HG02943 (cell line): ENCODE data around the gene RBMS1.

ENCODE experiments used
- ATAC-seq: cut with Tn5 transposase; IDR thresholded peaks from one replicate; pipeline ENCODE4 v1.9.1; 2021; ENCODE audit warnings: mild to moderate bottlenecking, low read depth, moderate library complexity; ENCODE audit not compliant: unreplicated experiment

RBMS1 gene

DNA sequence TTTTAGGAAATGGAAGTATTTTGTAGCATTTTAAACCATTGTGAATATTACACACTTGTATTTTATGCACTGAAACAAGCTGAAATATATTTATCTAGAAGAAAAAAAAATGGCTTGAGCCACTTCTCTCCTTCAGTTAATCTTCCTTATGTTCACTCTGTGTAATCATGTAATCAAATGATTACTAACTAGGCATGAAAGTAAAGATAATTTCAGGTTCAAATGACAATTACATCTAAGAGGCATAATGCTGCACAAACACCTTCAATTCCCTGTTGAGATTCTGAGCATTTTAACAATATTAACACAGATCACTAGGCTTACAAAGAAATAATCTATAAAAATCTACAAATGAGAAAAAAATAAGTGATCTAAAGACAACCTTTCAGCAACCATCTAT, 173.9 kb downstream of the RBMS1 start:
- ATAC-seq = no peak

DNA sequence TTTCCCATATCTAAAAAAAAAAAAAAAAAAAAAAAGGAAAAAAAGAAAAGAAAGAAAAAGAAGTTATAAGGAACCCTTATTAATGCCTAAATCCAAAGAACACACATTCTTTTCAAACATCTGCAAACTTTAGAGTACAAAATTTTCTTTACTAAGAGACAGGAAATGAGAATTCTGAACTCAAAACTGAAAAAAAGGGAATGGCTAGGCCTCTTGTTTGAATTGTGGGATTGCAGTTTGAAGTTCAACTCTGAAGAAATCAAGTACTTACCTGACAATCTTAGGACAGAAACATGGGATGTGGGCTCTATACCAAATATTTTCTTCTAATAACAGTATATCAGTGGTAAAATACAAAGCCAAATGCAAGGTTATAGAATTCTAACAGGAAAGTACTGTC, 175.4 kb downstream of the RBMS1 start:
- ATAC-seq = no peak

DNA sequence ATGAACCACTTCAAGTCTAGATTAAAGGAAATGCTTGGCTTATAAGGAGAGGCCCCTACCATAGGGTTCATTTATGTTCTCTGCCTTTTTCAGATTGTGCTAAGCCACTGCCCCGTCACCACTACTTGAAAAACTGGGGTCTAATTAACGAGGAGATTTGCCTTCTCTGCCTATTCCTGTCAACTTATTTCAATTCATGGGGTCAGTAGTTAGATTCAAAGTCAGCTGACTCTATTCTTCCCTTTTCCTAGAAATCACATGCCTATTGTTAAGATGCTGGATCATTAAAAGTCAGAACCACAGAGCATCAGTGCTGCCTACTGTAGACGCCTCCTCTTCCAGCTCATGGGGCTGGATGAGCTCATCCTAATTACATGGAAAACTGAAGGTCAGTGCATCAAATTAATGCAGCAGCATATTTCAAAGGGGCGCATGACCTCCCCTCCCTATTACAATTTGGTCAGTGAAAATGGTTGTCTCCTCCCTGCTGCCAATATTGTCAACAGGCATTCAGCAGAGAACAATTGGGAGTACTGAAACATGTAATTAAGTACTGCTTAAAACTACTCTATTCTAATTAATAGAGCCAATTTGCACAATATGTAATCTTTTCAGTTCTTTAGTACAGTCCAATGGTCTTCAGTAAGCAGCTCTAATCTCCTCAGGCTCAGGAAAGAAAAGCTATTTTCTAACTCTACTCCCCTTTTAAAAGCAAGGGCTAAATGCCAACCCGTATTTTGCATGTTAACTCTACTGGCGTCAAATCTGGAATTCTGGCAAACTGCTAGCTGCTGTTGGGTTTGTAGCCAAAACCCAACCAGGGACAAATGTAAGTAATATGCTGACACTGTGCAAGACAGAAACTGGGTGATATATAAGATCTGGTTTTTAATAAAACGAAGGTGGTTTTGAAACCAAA, 176.2 kb downstream of the RBMS1 start:
- ATAC-seq = no peak

DNA sequence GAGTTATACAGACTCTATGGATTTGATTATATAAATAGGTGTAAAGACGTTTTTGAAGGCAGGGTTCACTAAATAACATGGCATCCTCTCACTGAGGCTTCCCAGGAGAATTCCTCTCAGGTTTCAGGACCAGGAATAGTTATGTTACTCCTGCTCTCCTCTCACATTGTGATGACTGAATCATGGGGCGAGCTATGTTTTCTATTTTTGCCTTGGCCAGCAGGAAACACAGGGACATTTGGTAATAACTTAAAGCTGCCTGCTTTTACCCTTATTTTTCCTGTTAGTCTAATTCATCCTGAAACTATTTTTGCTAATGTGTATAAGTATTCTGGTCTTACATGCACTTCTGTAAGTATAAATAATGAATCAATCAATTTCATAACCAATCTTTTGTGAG, 178.3 kb downstream of the RBMS1 start:
- no peak for ATAC-seq

DNA sequence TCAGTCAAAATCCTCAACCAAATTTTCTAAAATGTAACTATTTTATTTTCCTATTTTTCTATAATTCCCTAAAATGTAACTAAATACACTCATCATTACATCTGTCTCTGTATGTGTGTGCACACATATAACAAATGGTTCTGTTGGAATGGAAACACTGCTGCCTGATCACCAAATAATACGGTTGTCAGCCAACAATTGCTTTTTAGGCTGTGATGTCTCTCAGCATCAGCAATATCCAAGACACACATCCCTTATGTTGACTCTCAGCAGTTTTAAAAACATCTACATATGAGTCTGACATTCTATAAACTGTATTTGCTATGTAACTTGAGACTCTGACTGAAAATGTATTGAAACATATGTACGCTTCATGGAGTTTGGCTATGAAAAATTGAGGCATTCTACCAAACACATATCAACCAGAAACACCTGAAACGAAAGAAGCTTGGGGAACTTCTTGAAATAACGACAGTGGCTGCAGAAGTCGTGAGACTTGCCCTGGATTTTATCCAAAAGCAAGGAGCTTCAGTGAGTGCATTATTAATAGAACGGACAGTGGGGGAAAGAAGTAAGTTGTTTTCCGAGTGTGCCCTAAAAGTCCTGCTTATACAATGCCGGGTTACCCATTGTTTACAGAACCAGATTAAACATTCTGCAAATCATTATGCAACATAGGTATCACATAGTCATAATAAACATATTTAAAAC, 183.3 kb downstream of the RBMS1 start:
- no peak for ATAC-seq

GRCh38 chr2:160309585-160309984, 184.0 kb downstream of the RBMS1 start:
- ATAC-seq = no peak

DNA sequence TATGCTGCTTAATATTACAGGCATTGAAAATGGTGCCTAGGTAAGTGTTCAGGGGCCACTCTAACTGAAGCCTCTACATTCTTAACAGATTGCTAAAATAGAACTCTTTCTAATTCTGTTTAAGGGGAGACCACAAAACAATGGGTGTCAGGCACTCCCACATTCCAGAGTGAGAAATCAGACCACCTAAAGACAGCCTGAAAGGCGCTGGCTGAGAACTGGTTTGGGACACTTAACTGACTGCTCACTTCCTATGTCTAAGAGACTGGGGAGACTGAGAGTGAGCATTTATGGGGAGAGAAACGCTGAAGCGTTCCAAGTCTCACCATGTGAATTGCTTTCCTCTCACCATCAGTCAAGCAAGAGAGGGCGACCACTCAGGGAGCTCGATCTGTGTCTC, 184.7 kb downstream of the RBMS1 start:
- no peak for ATAC-seq

- no peak for ATAC-seq
Measured at GRCh38 chr2:160308476-160308875, 185.1 kb downstream of the RBMS1 start.

DNA sequence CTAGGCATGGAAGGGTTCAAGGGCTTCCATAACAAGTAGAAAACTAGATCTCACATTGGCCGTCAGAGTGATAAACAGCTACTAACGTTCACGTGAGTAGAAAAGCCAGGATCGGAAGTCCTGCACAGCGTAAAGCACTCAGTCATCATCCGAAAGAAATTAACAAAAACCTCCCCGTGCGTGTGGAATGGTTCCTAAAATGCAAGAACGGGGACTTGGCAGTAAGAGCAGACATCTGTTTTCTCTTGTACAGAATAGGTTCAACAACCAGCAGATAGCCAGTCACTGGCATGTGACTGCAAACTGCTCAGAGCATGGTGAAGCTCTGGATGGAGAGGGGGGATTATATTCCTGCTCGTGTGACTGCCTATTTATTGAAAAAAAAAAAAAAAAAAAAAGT, 186.6 kb downstream of the RBMS1 start:
- no peak for ATAC-seq

DNA sequence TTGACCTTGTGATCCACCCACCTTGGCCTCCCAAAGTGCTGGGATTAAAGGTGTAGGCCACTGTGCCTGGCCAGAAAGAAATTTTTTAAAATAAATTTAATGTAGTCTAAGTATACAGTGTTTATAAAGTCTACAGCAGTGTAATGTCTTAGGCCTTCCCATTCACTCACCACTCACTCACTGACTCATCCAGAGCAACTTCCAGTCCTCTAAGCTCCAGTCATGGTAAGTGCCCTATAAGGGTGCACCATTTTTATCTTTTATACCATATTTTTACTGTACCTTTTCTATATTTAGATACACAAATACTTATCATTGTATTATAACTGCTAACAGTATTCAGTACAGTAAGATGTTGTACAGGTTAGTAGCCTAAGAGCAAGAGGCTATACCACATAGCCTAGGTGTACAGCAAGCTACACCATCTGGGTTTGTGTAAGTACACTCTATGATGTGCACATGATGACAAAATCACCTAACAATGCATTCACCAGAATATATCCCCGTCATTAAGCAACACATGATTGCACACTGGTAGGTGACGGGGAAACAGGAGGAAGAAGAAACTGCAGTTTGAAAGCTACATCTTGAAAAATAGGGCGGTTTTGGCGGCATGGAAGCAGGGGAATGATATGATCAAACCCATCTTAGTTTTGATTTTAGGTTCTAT, 188.4 kb downstream of the RBMS1 start:
- no peak for ATAC-seq

DNA sequence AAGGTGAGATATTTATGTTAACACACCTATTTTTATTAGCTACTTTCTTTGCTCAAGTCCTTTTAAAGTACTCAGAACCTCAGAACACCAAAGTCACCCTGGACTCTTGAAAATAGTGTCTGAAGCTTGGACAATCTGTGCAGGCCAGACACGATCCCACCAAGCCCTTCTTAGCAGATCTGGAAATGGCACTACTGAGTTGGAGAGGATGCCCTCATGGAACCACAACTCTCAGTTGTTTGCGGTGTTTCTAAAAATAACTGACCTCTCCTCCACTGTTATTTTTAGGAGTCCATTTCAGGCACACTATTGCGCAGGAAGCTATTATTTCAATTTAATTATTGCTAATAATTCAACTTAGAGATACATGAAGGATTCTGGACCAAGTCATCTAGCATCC, 190.1 kb downstream of the RBMS1 start:
- no peak for ATAC-seq

DNA sequence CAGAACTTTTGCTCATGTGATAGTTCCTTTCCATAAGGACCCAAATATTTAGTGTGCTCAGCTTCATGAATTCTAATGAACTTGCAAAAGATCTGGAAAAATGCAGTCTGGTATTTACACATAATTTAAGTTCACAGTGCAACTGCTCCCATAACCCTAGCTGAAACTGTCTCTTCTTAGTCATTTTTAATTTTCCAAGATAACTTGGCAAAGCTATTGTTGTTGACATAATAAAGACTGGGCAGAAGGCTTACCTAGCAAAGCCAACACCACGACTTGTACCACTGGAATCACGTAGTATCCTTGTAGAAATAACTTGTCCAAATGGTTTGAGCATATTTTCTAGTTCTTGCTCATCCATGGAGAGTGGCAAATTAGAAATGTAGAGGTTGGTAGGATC, 190.5 kb downstream of the RBMS1 start:
- ATAC-seq = no peak

DNA sequence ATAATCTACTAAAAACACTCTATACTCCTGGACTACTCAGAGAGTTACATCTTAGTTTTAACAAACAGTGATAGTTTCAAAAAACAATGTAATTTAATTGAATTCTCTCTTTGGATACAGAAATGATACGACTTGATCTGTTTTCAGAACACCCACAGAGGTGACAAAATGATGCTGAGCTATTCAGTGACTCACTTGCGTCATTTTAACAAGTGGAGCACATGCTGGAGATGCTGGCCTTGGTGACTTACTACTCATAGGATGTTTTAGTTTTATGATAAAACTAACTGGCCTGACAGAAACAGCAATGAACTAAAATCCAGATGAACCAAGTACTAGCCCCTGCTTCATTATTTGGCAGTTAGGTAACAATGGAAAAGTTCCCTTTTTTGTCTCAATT, 192.2 kb downstream of the RBMS1 start:
- no peak for ATAC-seq

DNA sequence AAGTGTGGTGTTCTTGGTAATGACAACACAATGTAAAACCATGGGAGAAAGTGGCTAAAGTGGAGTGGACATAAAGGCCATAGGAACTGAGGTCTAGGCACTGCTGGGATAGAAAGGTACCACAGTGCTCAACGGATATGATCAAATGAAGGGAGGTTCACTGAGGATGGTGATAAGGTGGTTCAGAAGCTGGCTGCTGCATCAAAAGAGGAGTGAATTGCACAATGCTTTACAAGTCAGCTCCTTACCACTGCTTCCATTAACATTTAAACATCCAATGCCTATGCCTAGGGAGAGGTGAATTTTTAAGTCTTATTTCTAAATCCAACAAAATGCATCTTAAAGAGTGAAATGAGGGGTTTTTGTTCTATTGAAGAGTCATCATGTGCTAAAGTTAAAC, 193.4 kb downstream of the RBMS1 start:
- ATAC-seq = no peak

DNA sequence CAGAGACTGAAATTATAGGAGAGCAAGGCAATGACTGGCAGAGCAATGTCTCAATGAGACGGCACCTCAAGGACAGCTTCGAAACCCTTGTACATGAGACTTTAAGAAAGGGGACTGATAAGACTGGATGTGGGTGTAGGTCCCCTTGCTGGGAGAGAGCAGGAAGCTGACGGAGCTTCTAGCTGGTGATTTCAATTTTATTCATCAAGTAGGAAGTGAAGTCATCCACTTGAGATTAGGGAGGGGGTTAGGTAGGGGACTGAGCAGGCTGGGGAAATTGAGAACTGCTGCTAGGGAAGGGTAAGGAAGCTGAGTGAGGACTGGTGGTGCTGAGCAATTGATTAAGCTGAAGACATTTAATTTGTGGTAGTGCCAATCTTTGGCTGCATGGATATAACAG, 194.1 kb downstream of the RBMS1 start:
- ATAC-seq = no peak

DNA sequence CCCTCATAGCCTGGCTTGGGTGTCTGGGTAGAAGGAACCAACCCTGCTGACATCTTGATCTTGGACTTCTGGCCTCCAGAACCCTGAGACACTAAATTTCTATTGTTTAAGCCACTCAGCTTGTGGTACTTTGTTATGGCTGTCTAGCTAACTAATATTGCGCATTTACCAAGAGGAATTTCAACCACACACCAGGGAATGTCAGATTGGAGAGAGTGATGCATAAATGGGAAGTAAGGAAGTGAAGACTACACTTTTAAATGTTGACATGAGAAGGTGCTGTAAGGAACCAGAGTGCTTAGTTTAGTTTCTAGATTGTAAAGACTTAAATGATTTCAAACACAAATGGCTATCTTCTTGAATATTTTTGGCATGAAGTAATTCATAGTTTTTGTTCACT, 194.6 kb downstream of the RBMS1 start:
- no peak for ATAC-seq

GRCh38 chr2:160295519-160296207, 197.9 kb downstream of the RBMS1 start:
- ATAC-seq = no peak

GRCh38 chr2:160294889-160295288, 198.7 kb downstream of the RBMS1 start:
- ATAC-seq = no peak

DNA sequence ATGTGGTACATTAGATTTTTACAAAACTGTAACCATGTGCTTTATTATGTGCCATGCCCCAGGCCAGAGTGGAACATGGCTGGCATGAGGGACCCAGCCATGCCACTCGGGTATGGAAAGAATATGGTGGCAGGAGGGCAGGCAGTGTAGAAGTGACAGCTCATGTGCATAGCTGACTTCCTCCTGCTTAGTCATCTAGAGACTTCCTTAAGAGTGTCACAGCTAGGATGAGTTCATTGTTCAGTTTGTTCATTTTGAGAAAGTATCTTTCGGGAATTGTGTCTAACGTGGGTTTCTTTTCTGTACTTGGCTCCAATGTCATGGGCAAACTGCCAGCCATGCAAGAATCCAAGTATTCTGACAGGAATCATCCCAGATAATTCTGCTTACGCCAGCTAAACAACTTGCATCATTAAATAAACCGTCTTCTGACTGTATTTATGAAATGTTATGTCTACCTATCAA, 199.2 kb downstream of the RBMS1 start:
- no peak for ATAC-seq

GRCh38 chr2:160293391-160294091, 200.1 kb downstream of the RBMS1 start:
- ATAC-seq = no peak
